Neuronal stem cell (in vitro differentiated cells): ENCODE data around the gene STARD7.

Source experiments
- DNase-seq: peaks from one replicate; pipeline ENCODE4 v3.0.0-alpha.2; 2013; ENCODE audit warnings: low spot score
- H2AFZ ChIP-seq: one replicate; pipeline ENCODE4 v1.6.1; 2013; ENCODE audit warnings: mild to moderate bottlenecking, low read length, inconsistent platforms
- H2AK5ac ChIP-seq: 2 replicates; pipeline ENCODE4 v1.6.1; 2013; ENCODE audit warnings: low read depth, mild to moderate bottlenecking, inconsistent platforms, low read length, moderate library complexity, mixed read lengths
- H2BK120ac ChIP-seq: 2 replicates; pipeline ENCODE4 v1.6.1; 2013; ENCODE audit warnings: low read depth, mild to moderate bottlenecking, inconsistent platforms, low read length, moderate library complexity, mixed read lengths
- H2BK12ac ChIP-seq: one replicate; pipeline ENCODE4 v1.6.1; 2013; ENCODE audit warnings: low read length, inconsistent platforms
- H2BK15ac ChIP-seq: 2 replicates; pipeline ENCODE4 v1.6.1; 2013; ENCODE audit warnings: mild to moderate bottlenecking, low read length, inconsistent platforms, mixed read lengths
- H2BK5ac ChIP-seq: one replicate; pipeline ENCODE4 v1.6.1; 2013; ENCODE audit warnings: inconsistent platforms, mild to moderate bottlenecking, low read length, moderate library complexity
- H3K14ac ChIP-seq: one replicate; pipeline ENCODE4 v1.6.1; 2013; ENCODE audit warnings: low read length, inconsistent platforms
- H3K18ac ChIP-seq: 2 replicates; pipeline ENCODE4 v1.6.1; 2013; ENCODE audit warnings: low read length, inconsistent platforms
- H3K23ac ChIP-seq: 2 replicates; pipeline ENCODE4 v1.6.1; 2013; ENCODE audit warnings: low read depth, mild to moderate bottlenecking, mixed read lengths, low read length, inconsistent platforms; ENCODE audit not compliant: poor library complexity
- H3K27ac ChIP-seq: replicated peaks from 3 replicates; pipeline ENCODE4 v1.5.1; 2013; ENCODE audit warnings: low read length, inconsistent platforms
- H3K27me3 ChIP-seq, 3 experiments: 2 replicates each; pipeline ENCODE4 v1.6.1; 2013; ENCODE audit warnings: low read length in 3 of 3, mild to moderate bottlenecking in 2 of 3, inconsistent platforms in 1 of 3, low read depth in 1 of 3, mixed read lengths in 1 of 3, moderate library complexity in 1 of 3; ENCODE audit not compliant: control insufficient read depth in 3 of 3, insufficient read depth in 3 of 3
- H3K36me3 ChIP-seq, 2 donors: replicated peaks in 1 of 2; 2 replicates each; pipeline ENCODE4 v1.6.1; 2013; ENCODE audit warnings: low read length in 2 of 2; ENCODE audit not compliant: control insufficient read depth in 2 of 2, insufficient read depth in 2 of 2
- H3K4ac ChIP-seq: 2 replicates; pipeline ENCODE4 v1.6.1; 2013; ENCODE audit warnings: inconsistent platforms, mild to moderate bottlenecking, low read length, moderate library complexity
- H3K4me1 ChIP-seq, 2 donors: 1 replicate in 1 of 2; 2 replicates in 1 of 2; pipeline ENCODE4 v1.6.1; 2013; ENCODE audit warnings: low read length in 2 of 2, low read depth in 1 of 2; ENCODE audit not compliant: control insufficient read depth in 2 of 2, insufficient read depth in 1 of 2
- H3K4me2 ChIP-seq: one replicate; pipeline ENCODE4 v1.6.1; 2013; ENCODE audit warnings: mild to moderate bottlenecking, low read length, inconsistent platforms; ENCODE audit not compliant: insufficient read depth, poor library complexity, severe bottlenecking
- H3K4me3 ChIP-seq, 2 donors: 2 replicates each; pipeline ENCODE4 v1.5.1; 2013; ENCODE audit warnings: low read length in 2 of 2, mild to moderate bottlenecking in 2 of 2, inconsistent platforms in 1 of 2, moderate library complexity in 1 of 2
- H3K79me1 ChIP-seq: one replicate; pipeline ENCODE4 v1.6.1; 2013; ENCODE audit warnings: low read depth, mild to moderate bottlenecking, inconsistent platforms, low read length, moderate library complexity
- H3K9ac ChIP-seq: one replicate; pipeline ENCODE4 v1.6.1; 2013; ENCODE audit warnings: mild to moderate bottlenecking, low read depth, low read length, inconsistent platforms; ENCODE audit not compliant: poor library complexity
- H3K9me3 ChIP-seq, 2 donors: replicated peaks in 1 of 2; 2 replicates each; pipeline versions ENCODE3 to v1.6.1; 2013; ENCODE audit warnings: low read length in 2 of 2, mild to moderate bottlenecking in 2 of 2, inconsistent platforms in 1 of 2, low read depth in 1 of 2, mixed read lengths in 1 of 2, moderate library complexity in 1 of 2; ENCODE audit not compliant: control insufficient read depth in 2 of 2, insufficient read depth in 1 of 2
- H4K8ac ChIP-seq: one replicate; pipeline ENCODE4 v1.6.1; 2013; ENCODE audit warnings: low read depth, mild to moderate bottlenecking, inconsistent platforms, low read length, moderate library complexity
- H4K91ac ChIP-seq: one replicate; pipeline ENCODE4 v1.6.1; 2013; ENCODE audit warnings: low read length, low read depth, mild to moderate bottlenecking, inconsistent platforms; ENCODE audit not compliant: poor library complexity
- WGBS, 2 donors: extraction: QIAGEN DNeasy Blood & Tissue Kit; methylation state at CpG; one replicate each; pipeline ENCODE4 v1.1.7; 2013; ENCODE audit warnings: missing lambda C conversion rate in 2 of 2, mixed read lengths in 1 of 2; ENCODE audit not compliant: insufficient read length in 2 of 2, insufficient replicate concordance in 1 of 2; ENCODE audit errors: extremely low coverage in 2 of 2; 5-methylcytosine and 5-hydroxymethylcytosine counted together

The STARD7 gene

GRCh38 chr2:96218508-96219131 lies 10.0 kb upstream of the STARD7 start:
- no peak for DNase-seq
- Histone ChIP-seq H3K9me3 (peaks cover 0 to 2% of the 10 kb centered on the region in 2 donors), H2BK120ac (no peak overlapping the region), H2AFZ (no peak overlapping the region), H3K79me1 (peaks cover 2% of the 10 kb centered on the region), H3K4me1 (no peaks in the 10 kb centered on the region), H3K4ac (no peak overlapping the region), H3K27me3 (no peaks in the 10 kb centered on the region), H3K9ac (no peak overlapping the region), H3K36me3 (no peaks in the 10 kb centered on the region), H3K4me3 (no peak overlapping the region), H2AK5ac (no peak overlapping the region), H2BK12ac (no peak overlapping the region), H4K8ac (no peak overlapping the region), H3K14ac (no peak overlapping the region), H3K23ac (no peak overlapping the region), H3K18ac (no peak overlapping the region), H3K4me2 (no peak overlapping the region), H4K91ac (no peak overlapping the region), H2BK5ac (no peak overlapping the region), H3K27ac (no peak overlapping the region), H2BK15ac (no peak overlapping the region)
- WGBS, 2 donors, result no CpG with 5 or more reads among the region's 13 CpGs

- no peak overlapping the region for H2BK12ac ChIP-seq
- peaks cover 2 to 4% of the 10 kb centered on the region in 2 donors for H3K4me1 ChIP-seq
- WGBS, 2 donors, result no CpG with 5 or more reads among the region's 4 CpGs
These were observed 5.9 kb upstream of the STARD7 start for GRCh38 chr2:96214554-96214953.

GRCh38 chr2:96213379-96213778 lies 4.8 kb upstream of the STARD7 start:
- Histone ChIP-seq H4K91ac (no peak overlapping the region), H2BK120ac (no peak overlapping the region)
- DNase-seq, result no peak

More at GRCh38 chr2:96214554-96214953, 5.9 kb upstream of the STARD7 start:
- Histone ChIP-seq H2BK15ac (no peak overlapping the region), H3K79me1 (peaks cover 2% of the 10 kb centered on the region), H3K4me2 (no peak overlapping the region), H2AFZ (no peak overlapping the region), H3K27ac (no peak overlapping the region), H3K9ac (no peak overlapping the region), H3K4ac (no peak overlapping the region), H3K9me3 (peaks cover 0 to 2% of the 10 kb centered on the region in 2 donors), H3K23ac (no peak overlapping the region), H4K8ac (no peak overlapping the region), H3K18ac (no peak overlapping the region), H2AK5ac (no peak overlapping the region), H3K4me3 (no peak overlapping the region), H2BK120ac (no peak overlapping the region), H3K27me3 (no peaks in the 10 kb centered on the region), H3K14ac (no peak overlapping the region), H2BK5ac (no peak overlapping the region), H3K36me3 (peaks cover 0 to 10% of the 10 kb centered on the region in 2 donors), H4K91ac (no peak overlapping the region)
- no peak for DNase-seq

GRCh38 chr2:96212339-96212738 lies 3.7 kb upstream of the STARD7 start:
- Histone ChIP-seq H3K18ac (no peak overlapping the region), H2BK120ac (no peak overlapping the region), H3K9me3 (peaks cover 0 to 2% of the 10 kb centered on the region in 2 donors), H3K4me2 (no peak overlapping the region), H3K14ac (no peak overlapping the region), H2AFZ (no peak overlapping the region), H2BK15ac (no peak overlapping the region), H3K27me3 (no peaks in the 10 kb centered on the region), H2BK12ac (no peak overlapping the region), H4K8ac (no peak overlapping the region), H3K4me1 (peaks cover 6% of the 10 kb centered on the region in 2 donors), H2BK5ac (no peak overlapping the region), H3K79me1 (peaks cover 2% of the 10 kb centered on the region), H3K4ac (no peak overlapping the region), H2AK5ac (no peak overlapping the region), H3K9ac (no peak overlapping the region), H3K27ac (no peak overlapping the region), H3K23ac (no peak overlapping the region), H4K91ac (no peak overlapping the region), H3K36me3 (peaks cover 0 to 10% of the 10 kb centered on the region in 2 donors), H3K4me3 (no peak overlapping the region)
- no peak for DNase-seq
- no CpG with 5 or more reads among the region's 4 CpGs for WGBS, 2 donors

More at GRCh38 chr2:96213379-96213778, 4.8 kb upstream of the STARD7 start:
- Histone ChIP-seq H3K27ac (no peak overlapping the region), H2AK5ac (no peak overlapping the region), H3K9me3 (peaks cover 0 to 2% of the 10 kb centered on the region in 2 donors), H3K27me3 (no peaks in the 10 kb centered on the region), H4K8ac (no peak overlapping the region), H2BK15ac (no peak overlapping the region), H3K4ac (no peak overlapping the region), H3K9ac (no peak overlapping the region), H2AFZ (no peak overlapping the region), H3K23ac (no peak overlapping the region), H2BK5ac (no peak overlapping the region), H3K4me3 (no peak overlapping the region), H2BK12ac (no peak overlapping the region), H3K79me1 (peaks cover 2% of the 10 kb centered on the region), H3K36me3 (peaks cover 0 to 10% of the 10 kb centered on the region in 2 donors), H3K14ac (no peak overlapping the region), H3K4me1 (peaks cover 5 to 6% of the 10 kb centered on the region in 2 donors), H3K4me2 (no peak overlapping the region), H3K18ac (no peak overlapping the region)
- no CpG with 5 or more reads among the region's 12 CpGs for WGBS, 2 donors
